Left forelimb (tissue), 1 donor: ENCODE data around the gene CFAP157.
A peak's percentile ranks its signal among the peaks of the same experiment; 100 is the strongest.

Experiments used
- DNase-seq: peaks from one replicate; pipeline ENCODE4 v3.0.0-alpha.2; 2018; ENCODE audit warnings: low spot score

CFAP157 gene

DNA sequence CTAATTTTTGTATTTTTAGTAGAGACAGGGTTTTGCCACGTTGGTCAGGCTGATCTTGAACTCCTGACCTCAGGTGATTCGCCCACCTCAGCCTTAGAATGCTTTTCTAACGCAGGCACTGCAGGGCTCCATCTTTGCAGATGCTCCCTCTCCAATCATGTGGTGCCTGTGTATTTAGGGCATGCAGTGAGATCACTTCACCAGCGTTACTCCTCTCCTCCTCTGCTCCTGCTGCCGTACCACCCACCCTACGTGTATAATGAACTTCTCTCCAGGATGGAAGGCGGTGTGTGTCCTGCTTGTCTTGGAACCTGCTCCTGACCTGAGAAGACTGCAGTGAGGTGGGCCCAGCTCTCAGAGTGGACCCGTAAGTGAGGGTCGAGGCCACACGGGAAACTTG is 13.6 kb upstream of the CFAP157 start:
- DNase-seq = no peak

DNA sequence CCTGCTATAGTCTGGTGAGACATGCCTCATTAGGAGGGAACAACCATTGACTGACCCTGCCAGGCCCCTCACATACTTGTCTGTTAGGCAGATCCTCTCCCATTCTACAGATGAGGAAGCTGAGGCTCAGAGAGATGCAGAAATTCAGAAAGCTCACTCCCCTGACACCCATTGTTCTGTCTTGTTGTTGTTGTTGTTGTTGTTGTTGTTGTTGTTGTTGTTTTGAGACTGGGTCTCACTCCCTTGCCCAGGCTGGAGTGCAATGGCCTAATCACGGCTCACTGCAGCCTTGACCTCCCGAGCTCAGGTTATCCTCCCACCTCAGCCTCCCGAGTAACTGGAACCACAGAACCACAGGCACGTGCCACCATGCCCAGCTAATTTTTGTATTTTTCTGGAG is 13.1 kb upstream of the CFAP157 start:
- no peak for DNase-seq

DNA sequence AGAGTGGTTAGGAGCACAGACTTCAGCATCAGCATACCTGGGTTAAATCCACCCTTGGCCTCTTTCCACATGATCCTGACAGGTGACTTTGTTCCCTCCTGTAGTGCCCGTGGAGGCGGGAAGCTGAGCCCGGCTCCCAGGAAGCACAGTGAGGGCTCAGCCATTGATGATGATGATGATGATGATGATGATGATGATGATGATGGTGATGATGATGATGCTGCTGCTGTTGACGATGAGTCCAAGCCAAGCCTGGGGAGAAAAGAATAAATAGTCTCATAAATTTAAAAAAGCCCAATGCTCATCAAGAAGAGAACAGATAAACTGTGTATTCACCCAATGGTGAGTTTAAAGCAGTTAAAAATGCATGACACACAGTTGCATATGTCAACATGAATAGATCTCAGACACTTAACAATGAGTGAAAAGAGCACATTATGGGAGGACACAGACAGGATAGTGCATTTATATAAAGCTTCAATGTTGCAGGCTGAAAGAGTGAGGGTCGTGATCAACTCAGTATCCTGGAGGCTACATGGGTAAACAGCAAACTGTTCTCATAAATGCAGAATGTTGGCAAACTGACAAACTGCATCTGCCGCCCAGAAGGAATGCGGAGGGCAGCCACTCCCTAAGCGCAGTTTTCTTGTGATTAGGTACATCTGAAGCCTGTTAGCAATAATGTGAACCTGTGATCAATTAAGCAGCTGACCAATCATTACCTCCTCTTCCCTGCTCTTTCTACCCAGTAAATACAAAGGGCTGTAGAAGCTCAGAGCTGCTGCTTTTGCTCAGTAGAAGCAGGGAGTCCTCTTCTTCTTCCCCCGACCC is 11.7 kb upstream of the CFAP157 start:
- no peak for DNase-seq

DNA sequence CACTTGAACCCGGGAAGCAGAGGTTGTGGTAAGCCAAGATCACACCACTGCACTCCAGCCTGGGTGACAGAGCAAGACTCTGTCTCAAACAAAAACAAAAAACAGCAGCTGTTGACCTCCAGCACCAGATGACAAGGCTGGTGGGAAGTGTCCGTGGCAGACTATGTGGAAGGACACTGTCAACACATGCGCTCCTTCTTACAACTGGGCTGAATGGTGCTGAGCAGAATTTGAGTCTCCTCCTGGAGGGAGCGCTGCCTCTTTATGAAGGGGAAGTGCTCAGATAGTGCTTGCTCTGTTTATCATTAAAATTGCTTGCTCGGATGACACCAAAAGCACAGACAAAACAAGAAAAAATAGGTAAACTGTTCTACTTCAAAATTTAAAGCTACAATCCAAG is 9.2 kb upstream of the CFAP157 start:
- no peak for DNase-seq

DNA sequence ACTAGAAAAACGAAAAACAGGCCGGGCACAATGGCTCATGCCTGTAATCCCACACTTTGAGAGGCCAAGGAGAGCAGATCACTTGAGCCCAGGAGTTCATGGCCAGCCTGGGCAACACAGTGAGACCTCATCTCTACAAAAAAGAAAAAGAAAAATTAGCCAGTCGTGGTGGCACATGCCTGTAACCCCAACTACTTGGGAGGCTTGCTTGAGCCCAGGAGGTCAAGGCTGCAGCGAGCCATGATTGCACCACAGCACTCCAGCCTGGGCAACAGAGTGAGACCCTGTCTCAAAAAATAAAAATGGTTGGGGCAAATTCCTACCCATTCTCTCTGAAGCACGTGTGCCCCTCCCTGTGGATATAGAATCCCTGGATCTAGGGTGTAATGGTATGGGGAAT is 8.4 kb upstream of the CFAP157 start:
- no peak for DNase-seq

DNA sequence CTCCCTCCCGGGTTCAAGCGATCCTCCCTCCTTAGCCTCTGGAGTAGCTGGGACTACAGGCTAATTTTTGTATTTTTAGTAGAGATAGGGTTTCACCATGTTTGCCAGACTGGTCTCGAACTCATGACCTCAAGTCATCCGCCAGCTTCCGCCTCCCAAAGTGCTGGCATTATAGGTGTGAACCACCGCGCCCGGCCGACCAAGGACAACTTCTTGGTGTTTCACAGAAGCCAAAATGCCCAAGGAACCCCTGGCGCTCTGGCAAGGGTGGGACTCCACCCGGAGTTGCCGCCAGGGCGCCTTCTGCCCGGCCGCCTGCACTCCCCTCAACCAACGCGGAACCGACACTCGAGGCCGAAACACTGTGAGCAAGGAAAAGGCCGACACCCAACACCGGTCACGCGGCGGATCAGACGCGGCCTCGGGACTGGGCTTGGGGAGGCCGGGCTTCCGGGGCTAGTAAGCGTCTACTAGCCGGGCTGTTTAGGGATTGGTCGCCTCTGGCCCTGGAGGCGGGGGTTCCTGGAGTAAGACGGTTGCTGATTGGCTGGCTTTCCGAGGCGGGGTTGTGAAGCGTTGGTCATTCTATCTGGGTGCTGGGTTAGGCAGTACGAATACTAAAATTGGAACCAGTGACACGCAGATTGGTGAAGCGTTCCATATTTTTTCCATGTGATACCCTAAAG is 7.7 kb upstream of the CFAP157 start:
- DNase-seq = peak; percentile 95

DNA sequence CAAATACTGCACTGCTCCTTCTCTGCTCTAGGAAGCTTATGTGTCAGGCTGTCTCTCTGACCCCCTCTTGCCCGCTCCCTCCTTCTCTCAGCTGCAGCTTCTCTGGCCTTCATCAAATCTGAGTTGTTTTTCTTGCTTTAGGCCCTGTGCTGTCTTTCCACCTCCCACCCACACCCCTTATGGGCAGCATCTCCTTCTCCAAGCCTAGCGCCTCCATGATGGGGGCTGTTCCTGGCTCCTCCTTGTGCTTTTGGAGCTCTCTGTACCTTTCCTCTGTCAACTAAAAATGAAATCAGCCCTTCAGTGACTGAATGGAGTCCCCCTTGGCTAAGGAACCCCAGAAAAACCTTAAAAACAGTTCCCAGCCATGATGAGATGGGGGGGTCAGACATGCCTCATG is 6.6 kb upstream of the CFAP157 start:
- DNase-seq = no peak

DNA sequence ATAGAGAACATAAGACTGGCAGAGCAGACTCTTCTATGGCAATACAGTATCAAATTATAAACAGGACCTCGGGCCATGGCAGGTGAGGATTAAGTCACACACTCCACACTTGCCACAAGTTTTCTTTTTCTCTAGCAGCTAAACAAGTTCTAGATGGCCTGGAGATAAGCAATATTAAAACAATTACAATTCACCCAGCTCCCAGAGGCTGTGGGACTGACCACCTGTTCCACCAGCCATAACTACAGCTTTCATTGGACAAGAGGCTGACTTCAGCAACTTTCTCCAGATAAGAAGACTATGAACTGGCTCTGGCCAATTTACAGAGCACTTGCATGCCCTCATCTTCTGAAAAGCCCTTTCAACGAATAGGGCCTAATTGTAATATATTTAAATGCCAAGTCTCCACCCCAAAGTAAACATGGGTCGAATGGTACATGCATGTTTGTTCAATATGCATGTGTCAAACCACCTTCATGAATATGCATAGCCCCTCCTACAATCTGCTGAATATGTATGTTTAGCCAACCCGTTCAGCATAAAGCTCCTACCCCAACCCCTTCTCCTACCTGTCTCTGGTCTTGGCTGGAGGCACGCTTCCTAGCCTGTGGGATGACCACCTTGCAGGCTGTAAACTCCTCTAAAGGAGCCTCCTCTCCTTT is 6.1 kb upstream of the CFAP157 start:
- no peak for DNase-seq

DNA sequence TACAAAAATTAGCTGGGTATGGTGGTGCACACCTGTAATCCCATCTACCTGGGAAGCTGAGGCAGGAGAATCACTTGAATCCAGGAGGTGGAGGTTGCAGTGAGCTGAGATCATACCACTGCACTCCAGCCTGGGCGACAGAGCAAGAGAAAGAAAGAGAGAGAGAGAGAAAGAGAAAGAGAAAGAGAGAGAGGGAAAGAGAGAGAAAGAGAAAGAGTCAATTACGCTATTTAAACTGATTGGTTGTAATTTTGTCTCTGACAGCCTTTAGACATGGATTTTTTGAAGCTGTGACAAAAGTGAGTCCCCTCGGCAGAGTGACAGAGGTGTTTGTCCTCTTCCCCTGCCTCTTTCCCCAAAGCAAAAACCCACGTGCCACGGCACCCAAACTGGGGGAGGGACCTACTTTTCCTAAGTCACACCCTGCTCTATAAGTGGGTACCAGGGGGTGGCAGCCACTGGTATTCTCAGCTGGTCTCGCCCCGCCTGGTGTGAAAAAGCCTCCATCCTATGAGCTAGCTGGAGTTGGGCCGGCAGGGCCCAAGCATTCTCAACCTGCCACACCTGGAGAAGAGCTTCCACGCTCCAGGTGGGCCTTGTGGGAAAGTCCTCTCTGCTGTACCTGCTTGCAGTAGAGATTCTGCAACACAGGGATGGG is 3.4 kb upstream of the CFAP157 start:
- DNase-seq = no peak

DNA sequence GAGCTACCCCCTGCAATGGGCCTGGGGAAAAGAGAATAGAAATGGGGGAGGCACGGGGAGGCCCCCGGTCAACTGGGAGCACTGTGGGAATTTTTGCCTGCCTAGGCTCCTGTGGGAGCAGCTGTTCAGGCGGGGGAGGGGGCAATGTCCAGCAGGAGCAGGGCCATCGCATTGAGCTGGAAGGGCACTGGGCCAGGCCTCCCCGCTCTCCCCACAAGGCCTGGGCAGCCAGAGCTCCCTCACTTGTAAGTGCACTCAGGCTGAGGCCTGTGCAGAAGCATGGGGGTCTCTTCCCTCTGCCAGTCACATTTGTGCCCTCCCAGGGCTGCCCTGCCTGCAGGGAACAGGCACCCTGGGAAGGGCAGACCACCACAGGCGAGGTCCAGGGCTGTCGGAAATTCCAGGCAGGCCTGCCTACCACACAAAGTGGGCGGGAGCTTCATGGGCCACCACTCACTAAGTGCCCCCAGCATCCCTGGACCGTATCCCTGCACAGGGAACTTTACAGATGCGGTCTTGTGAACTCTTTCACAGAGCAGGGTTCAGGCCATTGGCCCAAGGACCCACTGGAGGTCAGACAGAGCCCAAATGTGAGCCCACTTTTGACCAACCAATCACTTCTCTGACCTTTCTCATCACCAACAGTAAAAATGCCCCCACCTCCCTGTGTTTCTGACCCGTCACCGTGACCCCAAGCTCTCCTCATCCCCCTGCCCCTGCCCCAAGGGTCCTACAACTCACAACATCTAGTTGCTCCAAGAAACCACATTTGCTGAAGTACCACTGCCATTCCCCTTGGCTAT is 1.0 kb upstream of the CFAP157 start:
- DNase-seq = no peak

DNA sequence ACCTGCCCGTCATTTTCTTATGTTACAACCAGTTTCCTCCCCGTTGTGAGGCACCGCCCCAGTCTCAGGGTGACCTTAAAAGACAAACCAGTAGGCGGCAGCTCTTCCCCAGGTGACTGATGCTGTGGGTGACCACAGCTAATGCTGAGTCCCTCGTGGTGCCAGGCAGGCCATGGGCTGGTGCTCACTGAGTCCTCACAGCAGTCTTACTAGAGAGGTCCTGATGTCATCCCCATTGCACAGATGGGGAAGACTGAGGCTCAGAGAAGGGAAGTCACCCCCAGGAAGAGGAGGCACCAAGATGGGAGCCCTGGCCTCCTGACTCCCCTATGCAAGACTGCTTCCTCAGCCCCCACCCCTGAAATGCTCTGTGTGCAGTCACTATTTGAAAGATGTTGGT is 978 bp downstream of the CFAP157 start:
- DNase-seq = no peak

DNA sequence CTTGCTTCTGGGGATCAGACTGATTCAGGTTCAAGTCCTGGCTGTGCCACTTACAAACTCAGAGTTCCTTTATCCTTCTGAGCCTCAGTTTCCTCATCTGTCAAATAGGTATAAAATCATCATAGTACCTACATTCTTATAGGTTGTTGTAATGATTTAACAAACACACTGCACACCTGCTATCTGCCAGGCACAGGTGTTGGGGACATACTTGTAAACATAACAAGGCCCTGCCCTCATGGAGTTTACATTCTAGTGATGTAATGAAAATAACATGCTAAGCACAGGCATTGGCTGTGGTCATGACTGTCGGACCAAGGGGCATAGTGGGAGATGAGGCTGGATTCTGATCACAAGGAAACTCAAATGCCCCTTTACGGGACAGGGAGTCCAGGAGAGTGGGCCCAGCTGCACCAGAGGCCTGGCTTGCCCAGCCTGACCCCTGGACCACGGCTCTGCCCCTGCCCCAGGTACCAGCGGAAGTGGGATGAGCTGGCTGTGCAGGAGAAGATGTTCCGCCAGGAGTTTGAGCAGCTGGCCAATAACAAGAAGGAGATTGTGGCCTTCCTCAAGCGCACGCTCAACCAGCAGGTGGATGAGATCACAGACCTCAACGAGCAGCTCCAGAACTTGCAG is 2.3 kb downstream of the CFAP157 start:
- DNase-seq = no peak

DNA sequence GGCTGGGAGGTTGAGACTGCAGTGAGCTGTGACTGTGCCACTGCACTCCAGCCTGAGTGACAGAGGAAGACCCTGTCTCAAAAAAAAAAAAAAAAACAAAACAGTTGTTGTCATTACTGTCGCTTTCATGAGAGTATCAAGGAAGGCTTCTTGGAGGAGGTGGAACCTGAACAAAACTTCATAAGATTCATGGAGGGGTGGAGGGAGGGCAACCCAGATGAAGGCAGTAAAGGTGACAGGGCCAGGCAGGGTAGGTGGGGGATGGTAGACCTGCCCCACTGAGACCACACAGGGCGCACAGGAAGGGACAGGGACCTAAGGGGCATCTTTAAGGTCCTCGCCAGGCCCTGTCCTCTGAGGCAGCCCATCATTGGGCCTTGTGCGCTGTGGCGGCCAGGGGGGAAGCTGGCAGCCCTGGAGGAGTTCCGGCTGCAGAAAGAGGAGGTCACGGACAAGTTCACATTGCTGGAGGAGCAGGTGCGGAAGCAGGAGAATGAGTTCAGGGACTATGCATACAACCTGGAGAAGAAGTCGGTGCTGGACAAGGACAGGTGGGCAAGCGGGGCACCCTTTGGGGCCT is 3.5 kb downstream of the CFAP157 start:
- no peak for DNase-seq

DNA sequence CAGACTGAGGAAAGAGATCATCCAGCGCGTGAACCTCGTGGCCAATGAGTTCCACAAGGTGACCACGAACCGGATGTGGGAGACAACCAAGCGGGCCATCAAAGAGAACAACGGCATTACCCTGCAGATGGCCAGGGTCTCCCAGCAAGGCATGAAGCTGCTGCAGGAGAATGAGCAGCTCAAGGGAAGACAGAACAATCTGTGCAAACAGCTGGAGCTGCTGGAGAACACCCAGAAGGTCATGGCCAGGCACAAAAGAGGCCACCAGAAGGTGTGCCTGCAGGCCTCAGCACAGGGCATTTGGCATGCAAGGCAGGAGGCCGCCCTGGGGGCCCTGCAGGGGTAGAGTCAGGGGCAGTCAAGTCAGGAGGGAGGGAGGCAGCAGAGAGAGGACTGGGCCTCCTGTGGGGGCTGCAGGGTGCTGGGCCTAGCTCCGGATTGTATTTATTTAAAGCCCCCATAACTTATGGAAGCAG is 4.5 kb downstream of the CFAP157 start:
- no peak for DNase-seq

DNA sequence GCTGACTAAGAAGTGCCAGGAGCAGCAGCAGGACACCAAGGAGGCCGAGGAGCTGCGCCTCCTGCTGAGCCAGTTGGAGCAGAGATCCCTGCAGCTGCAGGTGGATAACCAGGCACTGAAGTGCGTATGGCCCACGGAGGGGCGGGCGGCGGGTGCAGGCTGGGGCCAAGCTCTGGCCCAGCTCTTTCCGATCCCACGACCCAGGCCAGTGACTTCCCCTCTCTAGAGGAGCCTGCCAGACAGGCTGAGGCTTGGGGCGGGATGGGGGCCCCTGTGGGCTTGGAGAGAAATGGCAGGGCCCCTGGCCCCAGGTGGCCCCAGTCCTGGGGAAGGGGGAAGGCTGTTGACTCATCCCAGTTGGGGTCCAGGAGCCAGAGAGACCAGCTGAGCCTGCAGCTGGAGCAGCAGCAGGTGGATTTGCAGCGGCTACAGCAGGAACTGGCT is 5.1 kb downstream of the CFAP157 start:
- DNase-seq = no peak

DNA sequence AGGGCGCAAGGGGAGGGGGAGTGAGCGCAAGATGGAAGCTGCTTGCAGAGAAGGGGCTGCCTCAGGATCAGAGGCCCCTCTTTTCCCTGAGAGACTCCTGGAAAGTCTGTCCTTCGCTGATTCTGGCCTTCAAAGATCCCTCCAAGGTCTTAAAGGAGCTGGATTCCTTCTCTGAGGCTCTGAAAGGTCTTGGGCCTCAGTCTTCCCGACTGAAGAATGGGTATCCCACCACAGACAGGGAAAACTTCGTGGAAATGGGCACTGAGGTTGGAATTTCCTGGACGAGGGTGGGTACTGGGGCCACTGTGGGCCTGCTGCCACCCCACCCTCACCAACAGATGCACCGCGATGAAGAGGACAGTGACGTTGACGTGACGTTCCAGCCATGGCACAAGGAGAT is 5.6 kb downstream of the CFAP157 start:
- no peak for DNase-seq

DNA sequence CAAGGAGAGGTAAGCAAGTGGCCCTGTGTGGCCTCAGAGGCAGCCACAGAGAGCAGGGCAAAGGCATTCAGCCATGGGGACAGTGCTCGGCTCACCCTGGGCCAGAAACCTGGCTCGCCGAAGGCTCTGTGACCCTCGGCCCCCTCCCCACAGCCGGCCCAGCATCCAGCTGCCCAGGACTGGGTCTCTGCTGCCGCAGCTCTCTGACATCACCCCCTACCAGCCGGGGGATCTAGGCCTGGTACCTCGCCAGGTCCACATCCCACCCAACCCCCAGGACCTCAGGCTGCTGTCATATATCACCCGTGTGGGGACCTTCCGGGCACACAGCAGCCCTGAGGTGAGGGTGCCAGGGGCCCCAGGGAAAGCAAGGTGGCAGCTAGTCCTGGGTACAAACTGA is 6.1 kb downstream of the CFAP157 start:
- no peak for DNase-seq

DNA sequence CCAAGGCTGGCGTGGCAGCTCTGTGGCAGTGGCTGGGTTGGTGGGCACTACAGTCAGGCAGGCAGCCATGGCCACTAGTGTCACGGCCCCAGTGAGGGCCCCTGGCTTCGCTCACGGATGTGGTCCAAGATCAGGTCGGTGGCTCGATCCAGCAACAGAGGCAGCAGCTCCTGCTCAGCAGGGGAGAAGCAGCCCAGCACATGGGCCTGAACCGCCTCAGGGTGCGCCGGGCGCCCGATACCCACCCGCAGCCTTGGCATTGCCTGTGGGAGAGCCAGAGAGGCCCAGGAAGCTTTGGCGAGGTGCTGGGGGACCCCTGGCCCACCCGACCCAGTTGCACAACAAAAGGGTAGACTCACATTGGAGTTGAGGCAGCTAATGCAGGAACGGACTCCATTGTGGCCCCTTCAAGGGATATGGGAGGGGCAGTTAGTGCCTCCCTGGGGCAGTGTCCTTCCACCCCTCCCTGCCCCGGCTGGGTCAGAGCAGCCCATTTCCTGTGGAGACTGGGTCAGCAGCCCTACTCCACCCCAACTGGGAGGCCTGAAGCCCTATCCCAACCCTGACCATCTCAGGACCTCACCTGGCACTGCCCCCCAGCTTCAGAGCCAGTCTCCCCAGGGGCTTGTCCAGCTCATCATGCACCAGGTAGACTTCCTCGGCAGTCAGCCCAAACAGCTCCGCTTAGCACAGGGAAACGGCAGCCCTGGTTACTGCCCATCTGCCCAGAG is 7.4 kb downstream of the CFAP157 start:
- DNase-seq = no peak

DNA sequence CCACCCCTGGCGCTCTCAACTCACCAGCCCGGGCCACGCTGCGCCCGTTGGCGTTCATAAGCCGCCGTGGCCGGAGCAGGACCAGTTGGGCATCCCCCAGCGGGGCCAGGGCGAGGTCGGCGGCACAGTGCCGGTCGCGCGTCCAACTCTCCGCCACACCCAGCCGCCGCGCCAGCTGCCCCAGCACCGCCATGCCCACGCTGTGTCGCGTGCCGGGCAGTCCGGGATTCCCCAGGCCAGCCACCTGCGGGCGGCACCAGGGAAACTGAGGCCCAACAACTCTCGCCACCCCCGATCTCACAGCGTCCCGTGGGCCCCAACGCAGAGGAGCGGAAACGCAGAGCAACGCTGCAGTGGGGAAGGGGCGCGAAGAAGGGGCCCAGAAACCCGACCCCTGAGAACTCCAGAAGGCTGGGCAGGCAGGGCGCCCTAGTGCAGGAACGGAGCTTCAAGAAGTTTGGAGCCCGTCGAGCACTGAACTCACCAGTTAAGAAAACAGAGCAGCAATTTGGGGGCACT is 8.2 kb downstream of the CFAP157 start:
- no peak for DNase-seq
